ENCODE data around the gene BCO1.

The BCO1 gene

GRCh38 chr16:81278526-81278925 lies 40.0 kb downstream of the BCO1 start:
- DNase-seq, result no peak

GRCh38 chr16:81279392-81279791 lies 40.9 kb downstream of the BCO1 start:
- no peak for DNase-seq

- peak; percentile 19 for DNase-seq
Observed at GRCh38 chr16:81280393-81280792, 41.9 kb downstream of the BCO1 start.

- DNase-seq, result no peak
Observed at GRCh38 chr16:81283044-81283443, 44.6 kb downstream of the BCO1 start.

- no peak for DNase-seq
Observed at GRCh38 chr16:81284995-81285600, 46.6 kb downstream of the BCO1 start.

- no peak for DNase-seq
Observed at GRCh38 chr16:81286190-81286589, 47.7 kb downstream of the BCO1 start.

- DNase-seq, result no peak
Observed at GRCh38 chr16:81291117-81291516, 52.6 kb downstream of the BCO1 start.

- no peak for DNase-seq
Observed at GRCh38 chr16:81292936-81293335, 54.4 kb downstream of the BCO1 start.

- DNase-seq, result no peak
Observed at GRCh38 chr16:81293909-81294802, 55.7 kb downstream of the BCO1 start.

- DNase-seq, result no peak
Observed at GRCh38 chr16:81296631-81297030, 58.1 kb downstream of the BCO1 start.

GRCh38 chr16:81307770-81308169 lies 69.3 kb downstream of the BCO1 start:
- DNase-seq, result no peak

- no peak for DNase-seq
Observed at GRCh38 chr16:81310045-81310644, 71.7 kb downstream of the BCO1 start.

- no peak for DNase-seq
Observed at GRCh38 chr16:81311762-81312161, 73.3 kb downstream of the BCO1 start.

GRCh38 chr16:81313701-81314602 lies 75.5 kb downstream of the BCO1 start:
- no peak for DNase-seq

- DNase-seq, result peak; percentile 94
Observed at GRCh38 chr16:81314603-81315270, 76.2 kb downstream of the BCO1 start, which contains the start of gene GAN. TSS of gene GAN (plus strand) at chr16:81314962. CDS start at chr16:81315114, 152 bp downstream.

GRCh38 chr16:81315271-81316175 lies 77.0 kb downstream of the BCO1 start:
- peak; percentile 4 for DNase-seq

GRCh38 chr16:81316176-81316496 lies 77.6 kb downstream of the BCO1 start:
- no peak for DNase-seq

- DNase-seq, result no peak
Observed at GRCh38 chr16:81318711-81319110, 80.2 kb downstream of the BCO1 start.

GRCh38 chr16:81319221-81319912 lies 80.9 kb downstream of the BCO1 start:
- DNase-seq, result no peak

- DNase-seq, result no peak
Observed at GRCh38 chr16:81321039-81321438, 82.5 kb downstream of the BCO1 start.

- DNase-seq, result no peak
Observed at GRCh38 chr16:81321536-81321935, 83.0 kb downstream of the BCO1 start.

Measured in KG1 (cell line).